ENCODE results near the gene ALOX12. TPM values are rescaled to one million over a fixed set of nuclear protein-coding genes. Genes with fewer than 3 reads are reported as not detected.

Gene ALOX12
- total RNA-seq, 1 experiment from 2014 or later, result not detected

GRCh38 chr17:7018331-7018964, 22.6 kb downstream of the ALOX12 start:
- no peak for DNase-seq (ENCODE audit: low read depth)
- in situ Hi-C loops (cut with HindIII; ENCODE audit: low pct_unique_long_range_greater_than_20kb, low sequenced_read_pairs), result no loop called here

DNA sequence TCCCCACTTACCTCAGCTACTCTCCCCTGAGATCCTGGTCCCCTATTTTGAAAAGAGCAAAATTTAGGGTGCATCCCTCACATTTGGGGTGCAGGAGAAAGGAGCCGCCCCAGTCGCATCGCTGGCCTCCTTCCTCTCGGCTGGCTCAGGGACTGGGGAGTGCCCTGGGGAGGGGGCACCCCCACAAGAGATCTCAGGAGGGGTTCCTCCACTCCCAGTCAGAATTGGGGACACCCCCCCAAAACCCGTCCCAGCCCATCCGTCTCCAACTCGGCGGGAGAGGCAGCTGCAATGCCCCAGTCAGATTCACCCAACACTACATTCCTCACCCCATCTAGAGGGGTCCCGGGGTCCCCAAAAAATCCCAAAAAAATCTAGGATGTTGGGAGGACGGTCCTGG, 23.5 kb downstream of the ALOX12 start:
- DNase-seq (ENCODE audit: low read depth), result no peak
- in situ Hi-C loops (cut with HindIII; ENCODE audit: low pct_unique_long_range_greater_than_20kb, low sequenced_read_pairs), result no loop called here

DNA sequence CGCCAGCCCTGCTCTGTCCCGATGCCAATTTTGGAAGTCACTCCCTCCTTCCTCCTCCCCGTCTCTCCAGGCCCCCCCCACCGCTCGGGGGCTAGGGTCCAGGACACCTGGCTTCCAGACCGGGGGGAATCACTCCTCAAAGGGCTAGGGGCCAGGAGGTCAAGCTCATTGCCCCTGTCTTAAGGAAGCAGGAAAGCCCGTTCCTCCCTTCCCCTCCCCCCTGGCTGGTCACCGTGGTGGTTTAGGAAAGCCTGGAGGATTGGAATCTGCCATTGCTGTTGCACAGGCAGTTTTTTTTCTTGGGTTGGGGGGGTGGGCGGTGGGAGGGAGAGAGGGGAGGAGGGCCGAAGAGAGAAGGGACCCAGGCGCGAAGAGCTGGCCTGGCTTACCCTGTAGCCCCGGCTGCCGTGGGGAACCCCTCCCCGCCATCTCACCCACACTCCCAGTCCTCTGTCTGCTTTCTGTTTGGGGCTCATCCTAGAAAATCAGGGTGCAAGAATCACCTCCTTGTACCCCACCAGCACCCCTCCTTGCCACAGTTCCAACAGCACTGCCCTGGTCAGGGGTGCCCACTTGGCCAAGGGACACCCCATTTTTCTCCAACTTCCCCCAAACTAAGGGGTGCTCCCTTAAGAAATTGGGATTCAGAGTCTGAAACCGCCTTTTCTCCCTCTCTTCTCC, 24.1 kb downstream of the ALOX12 start:
- DNase-seq (ENCODE audit: low read depth), result no peak
- in situ Hi-C loops (cut with HindIII; ENCODE audit: low pct_unique_long_range_greater_than_20kb, low sequenced_read_pairs), result no loop called here

- DNase-seq (ENCODE audit: low read depth), result no peak
- in situ Hi-C loops (cut with HindIII; ENCODE audit: low pct_unique_long_range_greater_than_20kb, low sequenced_read_pairs), result no loop called here
These were observed 25.2 kb downstream of the ALOX12 start for GRCh38 chr17:7020894-7021664.

DNA sequence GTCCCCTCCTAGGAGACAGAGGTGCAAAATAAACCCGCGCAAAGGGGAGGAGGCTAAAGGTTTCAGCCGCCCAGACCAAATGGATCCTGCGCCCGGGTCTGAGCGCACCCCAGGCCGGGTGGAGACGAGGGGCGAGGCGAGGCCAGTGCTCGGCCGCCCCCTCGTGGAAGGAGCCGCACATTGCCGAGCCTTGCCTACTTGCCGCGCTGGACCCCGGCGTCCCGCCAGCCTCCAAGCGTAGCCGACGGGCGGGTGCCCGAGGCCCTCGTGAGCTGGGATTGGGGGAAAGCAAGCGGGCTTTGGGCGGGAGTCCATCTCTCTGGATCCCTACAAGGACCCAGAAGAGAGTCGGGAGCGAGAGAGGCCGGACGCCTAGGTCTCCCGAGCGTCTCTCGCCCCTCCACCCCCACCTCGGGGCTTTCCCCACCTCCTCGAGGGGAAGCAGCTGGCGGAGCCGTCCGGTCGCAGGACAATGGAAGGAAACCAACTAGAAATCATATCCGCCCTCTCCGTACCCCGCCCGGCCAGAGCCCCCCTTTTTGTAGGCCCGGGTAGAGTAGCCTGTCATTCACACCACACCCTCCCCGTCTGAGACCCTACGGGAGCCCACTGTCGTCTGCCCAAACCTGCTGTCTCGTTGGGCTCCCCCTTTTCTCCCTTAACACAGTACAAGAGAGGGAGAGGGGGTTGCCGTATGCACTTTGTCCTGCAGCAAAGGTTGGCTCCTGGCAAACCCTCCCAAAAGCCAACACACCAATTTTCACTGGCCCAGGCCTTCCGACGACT, 26.3 kb downstream of the ALOX12 start:
- DNase-seq (ENCODE audit: low read depth), result peak; percentile 27
- in situ Hi-C loops (cut with HindIII; ENCODE audit: low pct_unique_long_range_greater_than_20kb, low sequenced_read_pairs), result no loop called here

DNA sequence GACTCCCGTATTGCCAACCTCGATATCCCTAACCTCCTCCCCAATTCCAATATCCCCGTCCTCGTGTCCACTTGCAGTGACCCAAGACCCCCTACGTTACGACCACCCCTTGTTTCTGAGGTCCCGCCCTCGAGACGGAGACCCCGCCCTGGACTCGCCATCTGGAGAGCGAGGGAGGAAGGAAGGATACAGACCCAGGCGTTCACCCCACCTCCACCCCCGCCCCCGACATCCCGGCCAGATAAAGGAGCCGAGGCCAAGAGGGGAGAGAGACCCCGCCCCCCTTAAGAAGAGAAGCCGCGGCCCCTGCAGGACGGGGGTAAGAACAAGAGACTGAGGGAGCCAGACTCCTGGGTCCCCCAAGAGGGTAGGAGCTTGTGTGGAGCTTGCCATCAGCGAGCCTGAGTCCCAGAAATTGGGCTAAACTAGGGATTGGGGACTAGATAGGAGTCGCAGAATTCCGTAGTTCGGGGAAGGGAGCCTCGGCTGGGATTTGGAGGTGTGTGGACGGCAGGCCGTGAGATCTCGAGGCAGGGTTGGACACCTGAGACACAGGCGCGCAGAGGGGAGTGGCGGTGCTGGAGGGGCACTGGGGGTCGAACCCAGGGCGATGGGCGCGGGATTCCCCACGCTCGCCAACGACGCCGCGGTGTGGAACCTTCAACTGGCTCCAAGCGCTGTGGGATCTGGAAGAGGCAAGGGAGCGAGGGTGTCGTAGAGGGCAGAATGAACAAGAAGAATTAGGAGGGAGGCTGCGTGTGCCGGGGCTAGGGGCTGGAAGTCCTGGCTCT, 27.1 kb downstream of the ALOX12 start, which contains the start of gene BCL6B:
TSS of gene BCL6B (plus strand) at position 270 of the 791 bp plus-strand sequence. CDS start 622 bp downstream, outside the sequence.
- in situ Hi-C loops (cut with HindIII; ENCODE audit: low pct_unique_long_range_greater_than_20kb, low sequenced_read_pairs), result no loop called here
- DNase-seq (ENCODE audit: low read depth), result no peak

- no peak for DNase-seq (ENCODE audit: low read depth)
- in situ Hi-C loops (cut with HindIII; ENCODE audit: low pct_unique_long_range_greater_than_20kb, low sequenced_read_pairs), result no loop called here
These were observed 27.9 kb downstream of the ALOX12 start for GRCh38 chr17:7023576-7024401.

GRCh38 chr17:7024402-7024785, 28.5 kb downstream of the ALOX12 start:
- no peak for DNase-seq (ENCODE audit: low read depth)
- in situ Hi-C loops (cut with HindIII; ENCODE audit: low pct_unique_long_range_greater_than_20kb, low sequenced_read_pairs), result no loop called here

GRCh38 chr17:7025245-7025644, 29.4 kb downstream of the ALOX12 start:
- DNase-seq (ENCODE audit: low read depth), result peak; percentile 28
- in situ Hi-C loops (cut with HindIII; ENCODE audit: low pct_unique_long_range_greater_than_20kb, low sequenced_read_pairs), result no loop called here

- DNase-seq (ENCODE audit: low read depth), result no peak
- in situ Hi-C loops (cut with HindIII; ENCODE audit: low pct_unique_long_range_greater_than_20kb, low sequenced_read_pairs), result no loop called here
These were observed 30.7 kb downstream of the ALOX12 start for GRCh38 chr17:7026471-7027115.

DNA sequence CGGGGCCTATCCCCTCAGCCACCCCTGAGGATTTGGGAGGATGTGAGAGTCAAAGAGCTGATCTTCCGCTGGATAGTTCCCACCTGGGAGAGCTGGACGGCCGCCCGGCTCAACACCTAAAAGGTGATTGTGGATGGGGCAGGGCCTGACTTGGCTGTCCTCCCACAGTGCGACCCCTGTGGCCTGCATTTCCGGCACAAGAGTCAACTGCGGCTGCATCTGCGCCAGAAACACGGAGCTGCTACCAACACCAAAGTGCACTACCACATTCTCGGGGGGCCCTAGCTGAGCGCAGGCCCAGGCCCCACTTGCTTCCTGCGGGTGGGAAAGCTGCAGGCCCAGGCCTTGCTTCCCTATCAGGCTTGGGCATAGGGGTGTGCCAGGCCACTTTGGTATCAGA, 31.5 kb downstream of the ALOX12 start:
- no peak for DNase-seq (ENCODE audit: low read depth)
- in situ Hi-C loops (cut with HindIII; ENCODE audit: low pct_unique_long_range_greater_than_20kb, low sequenced_read_pairs), result no loop called here

DNA sequence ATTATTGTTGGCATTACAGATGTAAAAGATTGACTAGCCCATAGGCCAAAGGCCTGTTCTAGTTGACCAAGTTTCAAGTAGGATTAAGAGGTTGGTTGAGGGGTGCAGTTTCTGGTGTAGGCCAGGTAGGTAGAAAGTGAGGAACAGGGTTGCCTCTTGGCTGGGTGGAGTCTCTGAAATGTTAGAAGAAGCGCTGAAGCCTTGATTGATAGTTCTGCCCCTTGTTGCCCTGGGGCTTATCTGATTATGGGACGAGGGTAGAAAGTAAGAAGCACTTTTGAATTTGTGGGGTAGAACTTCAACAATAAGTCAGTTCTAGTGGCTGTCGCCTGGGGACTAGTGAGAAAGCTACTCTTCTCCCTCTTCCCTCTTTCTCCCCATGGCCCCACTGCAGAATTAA, 33.2 kb downstream of the ALOX12 start:
- DNase-seq (ENCODE audit: low read depth), result no peak
- in situ Hi-C loops (cut with HindIII; ENCODE audit: low pct_unique_long_range_greater_than_20kb, low sequenced_read_pairs), result no loop called here

- in situ Hi-C loops (cut with HindIII; ENCODE audit: low pct_unique_long_range_greater_than_20kb, low sequenced_read_pairs), result no loop called here
These were observed 33.8 kb downstream of the ALOX12 start for GRCh38 chr17:7029659-7030058.

GRCh38 chr17:7034955-7035590, 39.2 kb downstream of the ALOX12 start:
- no peak for DNase-seq (ENCODE audit: low read depth)
- in situ Hi-C loops (cut with HindIII; ENCODE audit: low pct_unique_long_range_greater_than_20kb, low sequenced_read_pairs), result no loop called here

More at GRCh38 chr17:7029659-7030058, 33.8 kb downstream of the ALOX12 start:
- no peak for DNase-seq (ENCODE audit: low read depth)

DNA sequence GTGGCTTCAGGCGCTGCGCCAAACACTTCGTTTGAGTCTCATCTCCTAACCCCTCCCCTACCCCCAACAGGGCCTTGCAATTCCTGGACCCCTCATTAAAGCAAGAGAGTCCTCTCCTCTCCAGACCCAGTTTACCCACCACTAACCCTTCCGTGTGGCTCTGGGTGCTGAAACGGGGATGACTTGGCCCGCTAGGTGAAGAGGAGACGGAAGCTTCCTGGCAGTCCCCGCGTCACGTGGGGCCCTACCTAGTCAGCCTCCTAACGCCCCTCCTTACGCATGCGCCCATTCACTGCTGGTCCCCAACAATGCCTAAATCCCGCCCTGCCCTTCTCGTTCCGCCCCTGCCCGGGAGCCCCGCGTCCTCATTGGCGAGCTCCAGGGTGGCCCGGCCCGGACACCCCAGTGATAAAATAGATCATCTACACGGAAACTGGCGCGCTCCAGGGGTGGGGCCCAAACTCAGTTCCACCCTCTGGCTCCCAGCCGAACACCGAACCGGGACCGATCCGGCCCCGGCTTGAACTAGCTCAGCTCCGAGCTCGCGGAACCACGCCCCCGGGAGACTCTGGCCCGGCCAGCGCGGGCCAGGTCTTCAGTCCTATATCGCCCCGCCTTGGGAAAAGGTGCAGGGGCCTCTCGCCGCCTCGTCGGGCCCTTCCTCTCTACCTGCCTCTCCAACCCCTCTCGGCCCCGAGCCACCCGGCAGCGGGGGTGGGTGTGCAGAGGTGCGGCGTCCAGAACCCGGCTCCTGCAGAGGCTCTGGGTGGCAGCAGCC, 39.9 kb downstream of the ALOX12 start, which contains the start of gene SLC16A13:
TSS of gene SLC16A13 (plus strand) at position 425 of the 778 bp plus-strand sequence. CDS start 368 bp downstream, outside the sequence.
- peak; percentile 92 for DNase-seq (ENCODE audit: low read depth)
- in situ Hi-C loops (cut with HindIII; ENCODE audit: low pct_unique_long_range_greater_than_20kb, low sequenced_read_pairs), result no loop called here
